ENCODE data around the gene ADK. TPM values are rescaled to one million over a fixed set of nuclear protein-coding genes. Genes with fewer than 3 reads are reported as not detected.

Gene ADK
- total RNA-seq, 2 experiments from 2014 or later = 56.9 to 57.5 TPM

DNA sequence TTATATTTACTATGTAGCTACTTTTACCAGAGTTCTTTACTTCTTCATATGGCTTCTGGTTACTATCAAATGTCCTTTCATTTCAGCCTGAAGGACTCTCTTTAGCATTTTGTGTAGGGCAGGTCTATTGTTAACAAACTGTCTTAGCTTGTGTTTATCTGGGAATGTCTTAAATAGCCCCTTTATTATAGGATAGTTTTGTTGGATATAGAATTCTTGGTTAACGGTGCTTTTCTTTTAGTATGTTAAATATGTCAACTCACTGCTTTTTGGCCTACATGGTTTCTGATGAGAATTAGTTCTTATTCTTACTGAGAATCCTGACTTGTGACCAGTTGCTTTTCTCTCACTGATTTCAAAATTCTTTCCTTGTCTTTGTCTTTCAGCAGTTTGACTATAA, 169.0 kb downstream of the ADK start:
- Mint-ChIP-seq H3K36me3 (ENCODE audit: low read depth) (peaks cover 57% of the 10 kb centered on the region), H3K4me1 (ENCODE audit: low read depth) (peaks cover 6% of the 10 kb centered on the region), H3K27me3 (no peaks in the 10 kb centered on the region), H3K9me3 (peaks cover 11% of the 10 kb centered on the region), H3K27ac (no peak overlapping the region), H3K4me3 (no peak overlapping the region)
- TF ChIP-seq CTCF (IDR thresholded peaks at IDR 0.05) = no peak
- ATAC-seq (no peak), DNase-seq (no peak)
- POLR2A ChIA-PET = no interaction called here
- CTCF ChIA-PET = interaction anchor here (1.6 kb wide), 1 partner anchor 23 kb away, joined by 3 read pairs; no protein-coding TSS in a partner anchor
- intact Hi-C loops (cut with micrococcal nuclease) = no loop called here

GRCh38 chr10:74320717-74321116, 169.7 kb downstream of the ADK start:
- ATAC-seq (no peak), DNase-seq (no peak)
- intact Hi-C loops (cut with micrococcal nuclease) = no loop called here
- H3K27me3 Mint-ChIP-seq = no peaks in the 10 kb centered on the region
- peaks cover 10% of the 10 kb centered on the region for H3K4me1 Mint-ChIP-seq (ENCODE audit: low read depth)
- H3K36me3 Mint-ChIP-seq (ENCODE audit: low read depth) = peaks cover 55% of the 10 kb centered on the region
- no peak overlapping the region for H3K27ac Mint-ChIP-seq
- ChIA-PET CTCF (interaction anchor here (1.6 kb wide), 1 partner anchor 23 kb away, joined by 3 read pairs; no protein-coding TSS in a partner anchor), POLR2A (no interaction called here)
- no peak for TF ChIP-seq CTCF (IDR thresholded peaks at IDR 0.05)
- H3K4me3 Mint-ChIP-seq = no peak overlapping the region
- peaks cover 11% of the 10 kb centered on the region for H3K9me3 Mint-ChIP-seq

DNA sequence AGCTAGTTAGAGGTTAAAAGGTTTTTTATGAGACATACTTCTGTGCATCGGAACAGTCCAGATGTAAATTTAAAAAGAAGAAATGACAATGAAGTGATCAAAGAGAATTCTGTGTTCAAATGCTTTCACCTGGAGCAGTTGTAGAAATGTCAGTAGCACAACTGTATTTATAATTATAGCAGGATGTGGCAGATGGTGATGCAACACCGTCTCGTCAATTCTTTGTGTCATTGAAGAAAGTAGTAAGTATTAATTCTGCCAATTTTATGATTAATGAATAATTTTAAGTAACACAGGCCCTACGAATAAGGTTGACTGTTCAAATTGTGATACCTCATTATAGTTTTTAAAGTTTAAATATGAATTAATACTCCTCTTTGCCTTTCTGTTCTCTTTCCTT, 171.1 kb downstream of the ADK start:
- TF ChIP-seq CTCF (IDR thresholded peaks at IDR 0.05) = no peak
- ChIA-PET CTCF (interaction anchor here (0.6 kb wide), 1 partner anchor 22 kb away, joined by 3 read pairs; no protein-coding TSS in a partner anchor), POLR2A (no interaction called here)
- Mint-ChIP-seq H3K36me3 (ENCODE audit: low read depth) (peaks cover 46% of the 10 kb centered on the region), H3K4me1 (ENCODE audit: low read depth) (peaks cover 12% of the 10 kb centered on the region), H3K9me3 (peaks cover 11% of the 10 kb centered on the region), H3K27me3 (no peaks in the 10 kb centered on the region), H3K4me3 (no peak overlapping the region), H3K27ac (no peak overlapping the region)
- DNase-seq (no peak), ATAC-seq (no peak)
- intact Hi-C loops (cut with micrococcal nuclease) = no loop called here

DNA sequence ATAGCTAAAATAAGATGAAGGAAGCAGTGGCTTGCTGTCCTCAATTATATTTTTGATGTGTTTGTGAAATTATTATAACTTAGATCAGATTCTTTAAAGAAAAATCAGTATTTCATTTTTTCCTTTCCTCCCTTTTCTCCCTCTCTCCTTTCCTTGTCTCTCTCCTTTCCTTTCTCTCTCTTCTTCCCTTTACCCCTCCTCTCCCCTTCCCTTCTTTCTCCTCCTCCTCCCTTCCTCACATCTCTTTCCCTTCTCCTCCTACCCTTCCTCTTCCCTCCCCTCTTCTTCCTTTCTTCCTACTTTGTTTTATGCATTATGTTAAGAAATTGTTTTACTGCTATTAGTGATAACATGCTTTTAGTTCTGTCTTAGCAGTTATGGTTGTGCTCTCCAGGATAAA, 171.5 kb downstream of the ADK start:
- H3K36me3 Mint-ChIP-seq (ENCODE audit: low read depth) = peaks cover 42% of the 10 kb centered on the region
- ChIA-PET CTCF (interaction anchor here (0.6 kb wide), 1 partner anchor 22 kb away, joined by 3 read pairs; no protein-coding TSS in a partner anchor), POLR2A (no interaction called here)
- H3K27me3 Mint-ChIP-seq = no peaks in the 10 kb centered on the region
- H3K9me3 Mint-ChIP-seq = peaks cover 11% of the 10 kb centered on the region
- DNase-seq (no peak), ATAC-seq (no peak)
- H3K4me1 Mint-ChIP-seq (ENCODE audit: low read depth) = peaks cover 12% of the 10 kb centered on the region
- TF ChIP-seq CTCF (IDR thresholded peaks at IDR 0.05) = no peak
- intact Hi-C loops (cut with micrococcal nuclease) = no loop called here
- H3K27ac Mint-ChIP-seq = no peak overlapping the region
- H3K4me3 Mint-ChIP-seq = no peak overlapping the region

GRCh38 chr10:74328388-74328787, 177.4 kb downstream of the ADK start:
- Mint-ChIP-seq H3K4me3 (no peak overlapping the region), H3K27ac (no peak overlapping the region), H3K4me1 (ENCODE audit: low read depth) (peaks cover 9% of the 10 kb centered on the region), H3K36me3 (ENCODE audit: low read depth) (peaks cover 22% of the 10 kb centered on the region), H3K9me3 (no peaks in the 10 kb centered on the region), H3K27me3 (no peaks in the 10 kb centered on the region)
- ChIA-PET CTCF (no interaction called here), POLR2A (no interaction called here)
- DNase-seq = no peak
- TF ChIP-seq CTCF (IDR thresholded peaks at IDR 0.05) = no peak
- ATAC-seq = no peak
- intact Hi-C loops (cut with micrococcal nuclease) = no loop called here

All from activated CD8-positive, alpha-beta T cell treated with anti-CD3 and anti-CD28 coated beads for 36 hours (primary cell).